HEK293 (cell line): ENCODE data around the gene OLFM2.

Experiments used
- CTCF ChIP-seq: fragments of 450-650 bp; formaldehyde crosslinking; IDR thresholded peaks from 2 replicates; pipeline ENCODE4 v1.5.1; 2016; ENCODE audit warnings: missing biosample characterization, missing genetic modification characterization
- ELK4 ChIP-seq: IDR thresholded peaks from 2 replicates; pipeline ENCODE4 v1.6.1; 2011; ENCODE audit warnings: mild to moderate bottlenecking, low read depth, low read length, borderline replicate concordance
- KLF10 ChIP-seq: fragments of 450-650 bp; IDR thresholded peaks from 2 replicates; pipeline ENCODE4 v1.5.1; 2018; ENCODE audit warnings: missing biosample characterization, mild to moderate bottlenecking, missing genetic modification characterization
- RBAK ChIP-seq: fragments of 450-650 bp; formaldehyde crosslinking; IDR thresholded peaks from 2 replicates; pipeline ENCODE4 v1.5.1; 2016; ENCODE audit warnings: missing biosample characterization, missing genetic modification characterization
- SP7 ChIP-seq: fragments of 450-650 bp; formaldehyde crosslinking; IDR thresholded peaks from 2 replicates; pipeline ENCODE4 v1.5.1; 2016; ENCODE audit warnings: missing biosample characterization, missing genetic modification characterization
- ZBTB26 ChIP-seq: fragments of 450-650 bp; formaldehyde crosslinking; optimal IDR thresholded peaks from 2 replicates; pipeline ENCODE3; 2016; ENCODE audit warnings: missing biosample characterization, mild to moderate bottlenecking, missing genetic modification characterization
- ZNF133 ChIP-seq: fragments of 450-650 bp; formaldehyde crosslinking; IDR thresholded peaks from 2 replicates; pipeline ENCODE4 v1.5.1; 2016; ENCODE audit warnings: missing biosample characterization, missing genetic modification characterization
- ZNF169 ChIP-seq: fragments of 450-650 bp; formaldehyde crosslinking; IDR thresholded peaks from 2 replicates; pipeline ENCODE4 v1.5.1; 2016; ENCODE audit warnings: missing biosample characterization, missing genetic modification characterization
- ZNF2 ChIP-seq: fragments of 450-650 bp; formaldehyde crosslinking; IDR thresholded peaks from 2 replicates; pipeline ENCODE4 v1.5.1; 2016; ENCODE audit warnings: missing biosample characterization, missing genetic modification characterization
- ZNF223 ChIP-seq: fragments of 450-650 bp; formaldehyde crosslinking; IDR thresholded peaks from 2 replicates; pipeline ENCODE4 v1.5.1; 2016; ENCODE audit warnings: missing biosample characterization, missing genetic modification characterization
- ZNF23 ChIP-seq: fragments of 450-650 bp; formaldehyde crosslinking; IDR thresholded peaks from 2 replicates; pipeline ENCODE4 v1.5.1; 2016; ENCODE audit warnings: missing biosample characterization, missing genetic modification characterization, borderline replicate concordance
- ZNF391 ChIP-seq: fragments of 450-650 bp; formaldehyde crosslinking; IDR thresholded peaks from 2 replicates; pipeline ENCODE4 v1.5.1; 2016; ENCODE audit warnings: low read depth, missing biosample characterization, missing genetic modification characterization, borderline replicate concordance
- ZNF449 ChIP-seq: fragments of 450-650 bp; formaldehyde crosslinking; IDR thresholded peaks from 2 replicates; pipeline ENCODE4 v1.5.1; 2017; ENCODE audit warnings: missing biosample characterization, mild to moderate bottlenecking, missing genetic modification characterization, moderate library complexity
- ZNF530 ChIP-seq: fragments of 450-650 bp; formaldehyde crosslinking; IDR thresholded peaks from 2 replicates; pipeline ENCODE4 v1.5.1; 2016; ENCODE audit warnings: low read depth, missing biosample characterization, missing genetic modification characterization
- ZNF548 ChIP-seq: fragments of 450-650 bp; formaldehyde crosslinking; IDR thresholded peaks from 2 replicates; pipeline ENCODE4 v1.5.1; 2016; ENCODE audit warnings: missing biosample characterization, missing genetic modification characterization
- ZNF624 ChIP-seq: fragments of 450-650 bp; formaldehyde crosslinking; IDR thresholded peaks from 2 replicates; pipeline ENCODE4 v1.5.1; 2017; ENCODE audit warnings: missing biosample characterization, missing genetic modification characterization
- TF ChIP-seq, protein P1 (sequence below): fragments of 450-650 bp; formaldehyde crosslinking; conservative IDR thresholded peaks from 2 replicates; pipeline ENCODE4 v1.5.1; 2016; ENCODE audit warnings: low read depth, missing biosample characterization, missing genetic modification characterization

Gene OLFM2

DNA sequence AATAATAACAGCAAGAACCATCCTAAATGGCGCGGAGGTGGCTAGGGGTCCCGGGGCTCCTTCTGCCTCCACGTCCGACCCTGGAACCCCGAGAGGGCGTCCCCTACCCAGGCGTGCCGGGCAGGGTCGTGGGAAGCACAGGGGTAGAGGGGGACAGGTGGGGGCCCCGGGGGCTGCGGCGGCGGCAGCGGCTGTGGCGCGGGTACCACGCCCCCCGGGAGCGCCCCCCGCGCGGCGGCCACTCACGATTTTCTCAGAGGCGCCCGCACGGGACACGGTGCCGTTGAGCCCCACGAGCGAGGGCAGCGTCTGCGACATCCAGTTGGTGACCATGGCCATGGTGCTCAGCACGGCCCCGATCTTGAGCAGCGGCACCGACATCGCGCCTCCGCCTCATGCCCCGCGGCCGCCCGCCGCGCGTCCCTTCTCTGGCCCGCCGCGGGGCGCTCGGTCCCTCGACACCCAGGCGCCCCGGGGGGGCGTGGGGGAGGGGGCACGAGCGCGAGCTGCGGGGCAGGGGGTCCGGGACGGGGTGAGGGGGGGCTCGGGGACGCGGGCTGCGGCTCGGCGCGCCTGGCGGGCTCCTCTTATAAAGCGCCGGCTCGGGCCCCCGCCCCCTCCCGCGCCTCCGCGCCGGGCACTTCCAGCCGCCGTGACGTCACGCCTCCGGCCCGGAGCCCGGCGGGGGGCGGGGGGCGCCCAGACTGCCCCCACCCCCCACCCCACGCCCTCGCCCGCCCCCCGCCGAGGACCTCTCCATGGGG is 22.9 kb downstream of the OLFM2 start (continued):
- TF ChIP-seq KLF10 (tag by site-specific recombination) = peak; percentile 38; the same call in 1 of the 2 replicates
- TF ChIP-seq RBAK = no peak
- TF ChIP-seq ZNF169 (tag by site-specific recombination) = no peak
- no peak for TF ChIP-seq SP7 (tag by site-specific recombination)
- TF ChIP-seq ZNF449 = no peak
- no peak for TF ChIP-seq ZNF223 (tag by site-specific recombination)
- TF ChIP-seq ZNF133 (tag by site-specific recombination) = no peak
- TF ChIP-seq ZBTB26 (tag by site-specific recombination) = no peak
- no peak for TF ChIP-seq CTCF (tag by site-specific recombination)
- TF ChIP-seq ZNF548 (tag by site-specific recombination) = no peak
- TF ChIP-seq ZNF23 = no peak
- TF ChIP-seq ZNF2 = no peak
- TF ChIP-seq, protein P1, sequence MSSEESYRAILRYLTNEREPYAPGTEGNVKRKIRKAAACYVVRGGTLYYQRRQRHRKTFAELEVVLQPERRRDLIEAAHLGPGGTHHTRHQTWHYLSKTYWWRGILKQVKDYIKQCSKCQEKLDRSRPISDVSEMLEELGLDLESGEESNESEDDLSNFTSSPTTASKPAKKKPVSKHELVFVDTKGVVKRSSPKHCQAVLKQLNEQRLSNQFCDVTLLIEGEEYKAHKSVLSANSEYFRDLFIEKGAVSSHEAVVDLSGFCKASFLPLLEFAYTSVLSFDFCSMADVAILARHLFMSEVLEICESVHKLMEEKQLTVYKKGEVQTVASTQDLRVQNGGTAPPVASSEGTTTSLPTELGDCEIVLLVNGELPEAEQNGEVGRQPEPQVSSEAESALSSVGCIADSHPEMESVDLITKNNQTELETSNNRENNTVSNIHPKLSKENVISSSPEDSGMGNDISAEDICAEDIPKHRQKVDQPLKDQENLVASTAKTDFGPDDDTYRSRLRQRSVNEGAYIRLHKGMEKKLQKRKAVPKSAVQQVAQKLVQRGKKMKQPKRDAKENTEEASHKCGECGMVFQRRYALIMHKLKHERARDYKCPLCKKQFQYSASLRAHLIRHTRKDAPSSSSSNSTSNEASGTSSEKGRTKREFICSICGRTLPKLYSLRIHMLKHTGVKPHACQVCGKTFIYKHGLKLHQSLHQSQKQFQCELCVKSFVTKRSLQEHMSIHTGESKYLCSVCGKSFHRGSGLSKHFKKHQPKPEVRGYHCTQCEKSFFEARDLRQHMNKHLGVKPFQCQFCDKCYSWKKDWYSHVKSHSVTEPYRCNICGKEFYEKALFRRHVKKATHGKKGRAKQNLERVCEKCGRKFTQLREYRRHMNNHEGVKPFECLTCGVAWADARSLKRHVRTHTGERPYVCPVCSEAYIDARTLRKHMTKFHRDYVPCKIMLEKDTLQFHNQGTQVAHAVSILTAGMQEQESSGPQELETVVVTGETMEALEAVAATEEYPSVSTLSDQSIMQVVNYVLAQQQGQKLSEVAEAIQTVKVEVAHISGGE = no peak
- no peak for TF ChIP-seq ELK4
- no peak for TF ChIP-seq ZNF624 (tag by site-specific recombination)
- TF ChIP-seq ZNF530 (tag by site-specific recombination) = no peak
- no peak for TF ChIP-seq ZNF391 (tag by site-specific recombination)
